NCI-H446 treated with DMSO at 0.1 percent for 48 hours (cell line): ENCODE results near the gene SFXN5.
A peak's percentile ranks its signal among the peaks of the same experiment; 100 is the strongest.
"Not testable (repeated sequence)": the region's sequence is repeated elsewhere in the genome, so short reads cannot be mapped to it uniquely, and the experiment has no call there.

Source experiments
- DNase-seq: peaks from one replicate; lab custom pipeline; 2025; lab: John Stamatoyannopoulos, UW

Gene SFXN5

DNA sequence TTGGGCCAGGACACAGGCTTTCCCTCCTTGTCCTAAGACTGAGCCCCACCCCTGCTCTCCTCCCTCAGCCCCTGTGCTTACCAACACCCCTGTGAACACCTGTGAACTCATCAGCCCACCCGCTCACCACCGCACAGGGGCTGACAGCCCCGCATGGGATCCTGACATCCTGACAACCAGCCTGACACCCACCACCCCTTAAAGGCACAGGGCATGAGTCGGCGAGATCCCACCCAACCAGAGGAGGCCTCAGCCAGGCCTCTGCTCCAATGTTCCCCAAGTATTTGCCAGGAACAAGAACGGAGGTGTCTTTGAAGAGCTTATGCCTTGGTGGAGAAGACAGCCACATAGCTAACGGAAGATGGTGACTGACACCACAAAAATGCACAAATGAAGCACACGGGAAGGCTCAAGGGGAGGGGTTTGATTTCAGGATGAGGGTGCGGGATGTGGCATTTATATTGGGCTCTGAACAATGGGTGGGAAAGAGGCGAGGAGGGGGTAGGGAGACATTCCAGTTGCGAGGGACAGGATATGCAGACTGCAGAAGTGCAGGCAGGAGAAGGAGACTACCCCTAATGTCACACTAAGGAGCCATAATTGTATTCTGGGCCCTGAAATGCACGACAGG is 30.2 kb upstream of the SFXN5 start:
- no peak for DNase-seq

DNA sequence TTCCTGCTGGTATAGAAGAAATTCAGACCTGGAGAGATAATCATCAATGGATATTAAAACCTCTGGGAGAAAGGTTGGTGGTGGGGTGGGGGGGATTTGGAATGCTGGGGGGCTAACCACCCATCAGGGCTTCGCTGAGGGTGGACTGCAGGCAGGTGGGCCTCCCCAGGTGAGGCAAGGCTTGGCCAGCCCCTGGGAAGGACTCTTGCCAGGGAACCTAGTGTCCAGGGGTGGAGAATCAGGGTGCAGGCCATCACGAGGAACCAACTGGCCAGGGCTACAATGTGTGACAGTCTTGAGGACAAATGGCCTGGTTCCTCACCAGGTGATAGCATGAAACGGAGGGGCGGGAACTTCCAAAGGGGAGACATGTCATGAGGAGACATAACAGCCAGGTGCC is 29.4 kb upstream of the SFXN5 start:
- DNase-seq = no peak

DNA sequence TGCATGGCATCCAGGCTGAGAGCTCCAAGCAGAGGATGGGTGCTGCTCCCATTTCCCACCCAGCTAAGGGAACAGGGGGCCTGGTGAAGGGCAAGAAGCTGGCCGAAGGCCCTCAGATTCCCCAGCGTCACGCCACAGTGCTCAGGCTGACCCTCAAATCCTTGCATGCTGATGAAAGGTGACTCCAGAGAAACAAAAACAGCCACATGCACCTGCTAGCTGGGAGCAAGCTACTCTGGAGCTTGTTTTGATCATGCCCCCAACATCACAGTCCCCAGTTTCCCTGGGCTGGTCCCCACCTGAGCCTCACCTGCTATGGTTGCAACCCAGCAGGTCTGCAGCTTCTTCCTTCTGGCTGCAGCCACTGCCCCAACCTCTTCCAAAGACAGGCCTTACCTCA is 28.0 kb upstream of the SFXN5 start:
- DNase-seq = no peak

DNA sequence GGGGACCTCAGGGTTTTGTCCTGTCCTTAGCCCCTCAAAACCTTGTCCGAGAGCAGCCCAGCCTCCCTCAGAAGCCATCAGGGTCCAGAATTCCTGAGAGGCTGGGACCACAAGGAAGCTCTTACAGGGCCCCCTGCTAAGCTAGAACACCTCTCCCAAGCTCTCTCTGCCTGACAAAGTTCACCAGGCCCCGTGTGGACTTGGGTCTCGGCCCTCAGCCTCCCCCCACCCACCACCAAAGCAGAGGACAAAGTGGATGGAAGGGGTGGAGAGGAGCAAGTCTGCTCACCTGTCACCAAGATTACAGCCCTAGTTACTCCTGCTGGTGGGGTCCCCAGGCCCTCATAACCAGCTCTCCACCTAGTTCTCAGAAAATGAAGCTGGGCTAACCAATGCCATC is 24.4 kb upstream of the SFXN5 start:
- DNase-seq = no peak

DNA sequence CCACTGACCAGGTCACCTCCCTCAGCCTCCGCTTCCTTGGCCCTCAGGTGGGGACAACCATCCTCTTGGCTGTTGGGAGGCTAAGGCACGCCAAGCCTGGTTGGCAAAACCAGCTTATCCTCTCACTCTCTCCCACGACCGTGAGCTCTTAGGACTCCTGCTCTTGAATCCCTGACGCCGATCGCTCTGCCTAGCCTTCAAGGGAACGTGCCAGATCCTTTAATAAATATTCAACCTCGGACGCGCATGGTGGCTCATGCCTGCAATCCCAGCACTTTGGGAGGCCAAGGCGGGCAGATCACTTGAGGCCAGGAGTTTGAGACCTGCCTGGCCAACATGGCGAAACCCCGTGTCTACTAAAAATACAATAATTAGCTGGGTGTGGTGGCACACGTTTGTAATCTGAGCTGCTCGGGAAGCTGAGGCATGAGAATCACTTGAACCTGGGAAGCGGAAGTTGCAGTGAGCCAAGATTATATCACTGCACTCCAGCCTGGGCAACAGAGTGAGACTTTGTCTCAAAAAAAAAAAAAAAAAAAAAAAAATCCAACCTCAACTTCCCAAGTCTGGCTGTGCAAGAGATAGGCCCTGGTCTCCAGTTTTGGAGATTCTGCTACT is 22.2 kb upstream of the SFXN5 start:
- DNase-seq = not testable (repeated sequence)

DNA sequence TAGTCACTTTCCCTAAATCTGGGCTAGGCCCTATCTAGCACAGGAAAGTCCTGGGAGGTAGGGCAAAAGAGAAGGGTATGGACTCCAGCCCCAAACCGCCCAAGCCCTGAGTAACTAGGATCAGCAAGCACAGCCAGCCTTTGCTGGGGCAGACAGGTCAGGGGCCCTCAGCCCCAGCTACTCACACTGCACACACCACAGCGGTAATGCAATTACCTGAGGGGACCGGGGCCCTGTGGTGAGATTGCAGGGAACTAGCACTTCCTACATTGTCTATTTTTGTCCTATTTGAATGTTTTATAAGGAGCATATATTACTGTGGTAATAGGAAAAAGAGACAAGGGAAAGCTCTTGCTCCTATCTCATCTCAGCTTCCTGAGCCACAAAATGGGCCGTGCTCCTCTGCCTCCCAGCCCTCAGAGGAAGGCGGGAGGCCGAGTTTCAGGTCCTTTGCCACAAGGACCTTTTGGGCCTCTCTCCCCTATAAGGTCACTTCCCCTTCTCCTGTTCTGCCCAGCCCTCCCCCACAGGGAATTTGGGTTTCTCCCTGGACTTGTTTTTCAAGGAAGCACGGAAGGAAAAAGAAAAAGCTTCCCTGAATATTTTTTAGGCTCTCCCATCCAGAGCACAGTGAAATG is 20.8 kb upstream of the SFXN5 start:
- no peak for DNase-seq

DNA sequence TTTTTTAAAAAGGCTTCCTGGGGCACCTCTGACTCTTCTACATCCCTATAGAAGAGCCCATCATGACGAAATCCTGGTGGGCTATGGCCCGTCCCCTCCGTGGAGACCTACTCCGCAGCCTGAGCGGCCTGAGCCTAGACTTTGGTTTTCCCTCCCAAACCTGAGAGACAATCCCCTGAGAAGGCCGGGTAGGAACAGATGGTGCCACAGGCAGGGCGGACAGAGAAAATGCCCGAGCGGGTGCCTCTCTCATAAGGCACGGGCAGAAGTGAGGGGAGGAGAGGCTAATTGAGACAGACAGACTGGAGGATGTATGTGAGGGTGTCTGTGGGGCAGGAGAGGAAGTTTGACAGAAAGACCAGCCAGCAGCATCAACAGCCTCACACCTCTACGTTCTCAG is 20.2 kb upstream of the SFXN5 start:
- DNase-seq = no peak

DNA sequence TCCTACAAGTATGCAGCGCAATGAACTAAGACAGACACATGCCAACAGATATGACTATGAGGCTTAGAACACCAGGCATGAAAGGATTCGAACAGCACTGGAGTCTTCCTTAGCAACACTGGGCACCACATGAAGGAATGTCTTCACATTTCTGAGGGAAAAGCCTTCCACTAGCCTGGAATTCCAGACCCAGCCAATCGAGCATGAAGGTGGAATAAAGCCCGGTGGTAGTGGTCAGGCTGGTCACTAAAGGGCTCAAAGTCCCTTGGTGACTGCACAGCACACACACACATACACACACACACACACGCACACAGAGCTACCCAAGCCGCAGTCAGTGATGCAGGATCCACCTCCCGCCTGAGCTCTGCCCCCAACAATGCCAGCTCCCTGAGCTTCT is 19.7 kb upstream of the SFXN5 start:
- DNase-seq = no peak

DNA sequence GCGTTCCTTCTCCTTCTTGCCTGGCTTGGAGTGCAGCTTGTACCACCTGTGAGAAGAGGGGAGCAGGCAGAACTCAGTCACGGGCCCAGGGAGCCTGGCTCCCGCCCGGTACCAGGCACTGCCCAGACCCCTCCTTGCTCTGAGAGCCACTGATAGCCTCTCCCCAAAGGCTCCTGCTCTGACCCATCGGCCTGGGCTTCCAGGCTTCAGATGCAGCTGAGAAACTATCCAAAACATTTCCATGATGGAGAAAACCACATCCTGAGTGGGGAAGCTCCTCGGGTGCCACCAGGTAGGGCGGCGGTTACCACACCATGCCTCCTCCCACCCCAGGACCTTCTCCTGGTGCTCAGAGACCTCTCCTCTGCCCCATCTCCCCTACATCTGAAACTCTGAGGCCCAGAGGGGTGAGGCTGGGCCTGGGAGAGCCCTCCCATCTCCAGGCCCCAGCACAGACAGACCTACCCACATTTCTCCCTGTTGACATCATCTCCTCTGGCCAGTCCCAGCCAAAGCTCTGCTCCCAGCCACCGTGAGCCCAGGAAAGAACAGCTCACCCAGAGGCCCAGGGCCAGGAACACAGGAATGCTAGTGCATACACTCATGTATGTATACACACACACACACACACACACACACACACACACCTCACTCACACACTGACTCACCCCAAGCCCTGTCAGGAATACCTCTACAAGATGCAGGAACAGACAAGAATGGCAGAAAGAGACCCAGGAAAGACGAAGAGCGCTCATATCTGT is 17.9 kb upstream of the SFXN5 start:
- no peak for DNase-seq

DNA sequence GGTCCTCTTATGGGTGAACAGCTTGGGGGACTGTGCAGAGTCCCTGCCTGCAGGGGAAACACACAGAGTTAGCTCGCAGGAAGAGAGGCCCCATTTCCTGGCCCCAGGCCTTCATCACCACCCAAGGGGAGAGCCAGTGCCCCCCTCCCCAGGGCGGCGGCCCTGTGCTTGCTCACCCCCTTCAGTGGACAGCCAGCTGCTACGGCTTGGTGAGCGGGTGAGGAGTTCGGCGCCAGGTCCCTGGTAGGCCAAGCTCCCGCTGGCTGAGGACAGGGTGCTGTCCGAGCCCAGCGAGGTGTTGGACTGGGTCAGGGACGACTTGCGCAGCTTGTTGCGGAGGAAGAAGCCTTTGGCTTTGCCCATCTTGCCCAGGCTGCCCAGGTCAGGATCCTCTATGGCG is 17.2 kb upstream of the SFXN5 start:
- no peak for DNase-seq

DNA sequence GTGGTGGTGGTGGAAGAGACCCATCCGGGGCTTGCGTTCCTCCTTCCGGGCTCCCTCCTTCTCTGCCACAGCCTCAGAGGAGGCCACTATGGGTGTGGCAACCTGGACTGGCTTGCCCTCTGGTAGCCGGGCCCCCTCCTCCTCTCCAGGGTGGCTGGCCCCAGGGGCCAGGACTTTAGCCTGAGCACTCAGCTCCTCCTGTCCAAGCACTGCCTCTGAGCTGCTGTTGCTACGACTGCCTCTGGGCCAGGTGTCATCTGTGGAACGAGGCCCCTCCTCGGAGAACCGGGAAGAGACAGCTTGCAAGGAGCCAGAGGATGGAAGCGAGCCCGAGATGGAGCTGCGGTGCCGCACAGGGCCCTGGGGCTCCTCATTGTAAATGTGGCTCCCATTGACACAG is 16.7 kb upstream of the SFXN5 start:
- DNase-seq = no peak

DNA sequence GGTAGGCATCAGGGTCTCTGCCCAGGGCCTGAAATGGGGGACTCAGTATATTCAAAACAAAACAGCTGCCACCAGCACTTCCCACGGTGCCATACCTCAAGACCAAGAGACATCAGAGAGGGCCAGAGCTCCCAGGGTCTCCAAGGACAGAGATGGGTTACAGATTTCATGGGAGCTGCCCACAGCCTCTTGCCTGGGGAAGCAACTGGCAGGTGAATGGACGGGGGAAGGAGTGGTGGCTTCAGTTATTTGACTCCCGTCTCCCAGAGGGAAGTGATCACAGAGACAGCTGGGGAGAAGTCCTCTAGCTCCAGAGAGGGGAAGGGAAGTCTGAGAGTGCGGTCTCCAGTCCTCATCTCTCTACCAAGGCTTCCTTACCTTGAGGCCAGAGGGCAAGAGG is 15.8 kb upstream of the SFXN5 start:
- DNase-seq = no peak

DNA sequence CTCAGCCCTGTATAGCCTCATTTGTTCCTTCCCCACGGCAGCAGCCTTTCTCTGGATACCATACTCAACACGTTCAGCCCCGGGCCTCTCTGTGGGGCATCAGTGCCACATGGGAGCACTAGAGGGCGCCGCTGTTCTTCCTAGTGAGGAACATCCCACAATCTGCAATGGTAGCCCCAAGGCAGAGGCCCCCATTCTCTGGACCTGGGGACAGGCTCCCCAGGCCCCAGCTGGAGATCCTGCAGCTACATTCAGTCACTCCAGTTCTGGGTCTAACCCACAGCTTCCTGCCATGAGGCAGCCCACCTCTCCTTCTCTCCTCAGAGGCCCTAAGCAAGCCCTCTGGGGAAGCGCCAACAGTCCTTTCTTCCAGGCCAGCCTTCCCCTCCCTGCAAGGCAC is 14.2 kb upstream of the SFXN5 start:
- peak; percentile 18 for DNase-seq

DNA sequence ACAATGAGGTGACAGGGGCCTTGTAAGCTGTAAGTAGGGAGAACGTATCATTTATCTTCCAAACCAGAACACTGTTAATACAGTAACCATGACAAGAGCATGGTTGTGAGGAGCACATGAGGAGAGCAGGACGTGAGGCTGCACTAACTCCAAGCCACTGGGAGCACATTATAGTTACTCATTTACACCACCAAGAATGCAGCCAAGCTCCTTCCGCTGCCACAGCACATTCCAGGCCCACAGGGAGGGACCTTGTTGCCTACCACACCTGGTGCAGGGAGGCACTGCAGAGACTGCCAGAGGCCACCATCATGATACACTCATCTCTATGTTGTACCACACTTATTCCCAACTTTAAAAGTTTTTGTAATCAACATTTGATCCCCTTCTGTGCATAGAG is 13.5 kb upstream of the SFXN5 start:
- no peak for DNase-seq

DNA sequence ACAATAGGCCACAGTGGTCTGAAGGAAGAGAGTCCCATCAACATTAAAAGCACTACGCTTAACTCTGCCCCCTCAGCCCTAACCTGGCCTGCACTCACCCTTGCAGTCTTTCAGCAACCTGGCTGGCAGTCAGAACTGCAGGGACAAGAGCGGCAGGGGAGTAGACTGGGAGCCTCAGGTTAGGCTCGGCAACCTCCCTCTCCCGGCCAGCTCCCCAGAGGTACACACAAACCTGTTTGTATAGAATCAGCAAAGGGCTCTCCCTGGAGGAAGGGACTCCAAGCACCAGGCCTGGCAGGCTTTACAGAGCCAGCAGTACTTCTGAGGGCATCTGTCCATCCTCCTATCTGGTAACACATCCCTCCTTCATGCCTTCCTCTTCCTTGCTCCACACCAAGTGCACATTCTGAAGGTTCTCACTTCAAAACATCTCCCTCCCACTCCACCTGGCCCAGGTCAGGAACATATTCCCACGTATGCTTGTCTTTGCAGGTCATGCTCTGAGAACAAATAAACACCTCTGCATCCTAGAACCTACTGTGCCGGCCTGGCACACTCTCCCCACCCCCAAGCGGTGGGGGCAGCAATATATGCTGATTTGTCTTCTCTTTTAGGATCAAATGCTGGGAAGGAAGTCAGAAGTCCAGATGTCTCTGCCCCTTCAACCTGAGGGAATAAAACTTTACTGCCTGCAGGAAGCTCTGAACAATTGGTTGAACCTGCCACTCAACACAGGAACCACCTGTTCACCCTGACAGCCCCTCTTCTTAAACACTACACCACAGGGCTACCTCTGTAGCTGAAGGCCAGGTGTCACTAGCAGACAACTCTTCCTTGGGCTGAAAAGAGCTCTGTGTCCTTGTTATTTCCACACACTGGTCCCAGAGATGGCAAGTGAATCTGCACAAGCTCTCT is 12.6 kb upstream of the SFXN5 start:
- no peak for DNase-seq

DNA sequence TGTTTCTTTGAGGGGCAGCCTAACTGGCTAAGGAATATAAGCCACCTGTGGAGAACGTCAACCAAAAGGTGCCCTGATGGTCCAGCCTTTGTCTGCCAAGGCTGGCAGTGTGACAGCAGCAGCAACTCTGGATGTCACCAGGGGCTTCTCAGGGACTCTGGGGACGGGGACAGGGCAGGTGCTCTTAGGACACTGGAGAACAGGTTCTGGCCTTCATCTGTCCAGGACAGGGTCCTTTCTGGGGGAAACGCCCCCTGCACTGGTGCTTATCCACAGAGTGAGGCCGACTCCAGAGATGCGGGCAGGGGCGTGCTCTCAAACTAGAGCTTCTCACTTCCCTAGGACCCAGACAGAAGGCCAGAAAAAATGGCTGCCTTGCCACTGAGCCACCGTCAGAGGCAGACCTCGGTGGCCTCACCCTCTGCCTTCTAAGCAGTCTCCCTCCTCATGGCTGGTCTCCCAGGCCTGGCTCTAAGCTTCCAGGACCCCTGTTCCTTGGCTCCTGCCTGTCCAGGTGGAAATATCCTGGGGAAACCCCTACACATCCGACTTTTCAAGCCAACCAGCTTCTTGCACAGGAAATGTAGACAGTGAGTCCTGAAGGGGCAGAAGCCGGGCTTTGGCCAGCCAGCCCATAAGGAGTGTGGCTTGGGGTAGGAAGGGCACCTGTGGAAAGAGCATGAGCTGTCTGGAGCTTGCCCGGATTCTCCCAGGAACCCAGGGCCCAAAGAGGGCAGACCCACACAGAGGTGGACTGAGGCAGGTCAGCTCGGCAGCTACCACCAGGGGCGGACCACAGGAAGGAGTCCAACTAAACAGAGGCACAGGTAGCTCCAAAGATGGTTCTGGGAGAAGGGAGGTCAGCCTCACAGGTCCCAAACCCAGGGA is 11.3 kb upstream of the SFXN5 start:
- no peak for DNase-seq

DNA sequence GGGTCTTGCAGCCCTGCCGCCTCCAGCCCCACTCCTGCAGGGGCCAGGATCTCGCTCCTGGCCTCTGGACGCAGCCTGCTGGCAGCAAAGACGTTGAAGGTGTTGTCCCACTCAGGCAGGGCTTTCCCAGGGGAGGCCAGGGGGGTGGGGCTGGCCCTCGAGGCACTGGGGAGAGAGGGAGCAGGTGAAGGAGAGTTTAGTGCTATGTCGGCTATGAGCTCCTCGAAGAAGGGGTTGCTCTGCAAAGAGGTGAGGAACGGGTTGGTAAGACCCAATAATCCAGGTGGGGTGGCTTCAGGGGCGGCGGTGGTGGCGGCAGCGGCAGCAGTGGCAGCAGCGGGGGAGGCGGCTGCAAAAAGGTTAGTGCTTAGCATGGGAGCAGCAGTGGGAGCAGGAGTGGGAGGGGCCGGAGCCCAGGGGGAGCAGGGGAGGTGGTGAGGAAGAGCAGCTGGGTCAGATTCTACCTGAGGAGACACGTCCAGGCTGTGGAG is 9.7 kb upstream of the SFXN5 start:
- no peak for DNase-seq

DNA sequence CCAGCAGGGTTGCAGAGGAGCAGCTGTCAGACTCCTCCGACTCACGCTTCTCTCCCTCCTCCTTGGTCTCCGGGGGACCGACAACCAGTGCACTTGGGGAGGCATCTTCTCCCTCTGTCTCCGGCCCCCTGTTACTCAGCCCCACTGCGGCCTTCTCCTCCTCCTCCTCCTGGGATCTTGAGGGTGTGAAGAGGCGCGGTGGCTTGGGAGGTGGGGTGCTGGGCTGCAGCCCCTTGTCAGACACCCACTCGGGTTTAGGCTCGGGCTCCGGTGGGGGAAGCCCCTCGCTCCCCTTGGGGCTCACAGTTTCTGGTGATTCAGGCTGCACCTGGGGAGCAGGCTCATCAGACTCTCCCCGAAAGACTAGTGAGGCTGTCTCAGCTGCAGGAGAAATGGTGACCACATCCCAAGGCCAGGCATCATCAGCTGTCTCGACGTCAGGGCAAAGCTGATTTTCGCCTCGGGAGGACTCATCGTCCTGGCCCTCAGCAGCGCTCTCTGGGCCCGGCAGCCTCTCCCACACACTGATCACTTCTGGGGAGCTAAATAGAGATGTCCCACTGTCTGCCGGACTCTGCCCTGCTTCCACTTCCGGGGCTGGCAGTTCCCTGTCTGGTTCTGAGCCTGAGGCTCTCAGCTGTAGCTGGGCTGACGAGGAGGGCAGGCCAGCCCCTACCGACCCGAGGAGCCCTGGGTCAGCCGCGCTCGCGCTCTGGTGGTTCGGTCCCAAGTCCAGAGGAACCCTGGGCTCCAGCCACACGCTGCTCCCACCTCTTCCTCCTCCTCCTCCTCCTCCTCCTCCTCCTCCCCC is 9.0 kb upstream of the SFXN5 start:
- DNase-seq = no peak

DNA sequence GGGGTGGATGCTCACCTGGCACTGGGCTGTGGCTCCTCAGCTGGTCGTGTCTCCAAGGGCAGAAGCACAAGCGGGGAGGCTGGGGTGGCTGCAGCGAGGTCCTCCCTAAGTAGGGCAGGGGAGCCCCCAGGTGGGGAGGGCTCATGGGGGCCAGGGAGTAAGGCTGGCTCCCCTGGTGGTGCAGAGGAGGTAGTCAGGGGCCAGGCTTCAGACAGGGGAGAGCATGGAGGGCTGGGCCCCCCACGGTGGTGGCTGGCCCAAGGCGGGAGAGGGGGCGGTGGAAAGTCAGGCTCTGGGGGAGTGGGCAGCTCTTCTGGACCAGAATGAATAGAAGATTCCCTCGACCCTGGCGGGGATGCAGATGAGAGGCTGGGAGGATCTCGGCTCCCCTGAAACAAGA is 8.1 kb upstream of the SFXN5 start:
- DNase-seq = no peak
